Neural progenitor cell (in vitro differentiated cells): ENCODE data around the gene GPR150.

ENCODE experiments used
- CTCF ChIP-seq: fragments of 200-600 bp; sonication (generic); IDR thresholded peaks from 2 replicates; pipeline ENCODE4 v1.5.1; 2017; ENCODE audit warnings: antibody characterized with exemption, mild to moderate bottlenecking
- EZH2 ChIP-seq: fragments of 200-600 bp; sonication (generic); IDR thresholded peaks from 2 replicates; pipeline ENCODE4 v1.6.1; 2017; ENCODE audit warnings: antibody characterized with exemption, mild to moderate bottlenecking, moderate library complexity
- EZH2phosphoT487 ChIP-seq: fragments of 200-600 bp; sonication (generic); IDR thresholded peaks from 2 replicates; pipeline ENCODE4 v1.6.1; 2017; ENCODE audit warnings: antibody characterized with exemption

- TF ChIP-seq CTCF (no peak), EZH2 (no peak), EZH2phosphoT487 (no peak)
Observed at GRCh38 chr5:95662946-95663345, 43.1 kb downstream of the GPR150 start.
